Liver (tissue), 9 donors: ENCODE results near the gene P4HA1. TPM values are rescaled to one million over a fixed set of nuclear protein-coding genes. Genes with fewer than 3 reads are reported as not detected.

ENCODE experiments used
- DNase-seq: peaks from one replicate; pipeline ENCODE4 v3.0.0-alpha.2; 2017; ENCODE audit warnings: low spot score
- H3K27ac ChIP-seq, 2 donors: one replicate each; pipeline ENCODE4 v1.7.0; 2013; ENCODE audit warnings: inconsistent platforms in 2 of 2, low read length in 2 of 2, control low read depth in 1 of 2, low read depth in 1 of 2, mild to moderate bottlenecking in 1 of 2
- H3K27me3 ChIP-seq, 4 donors: one replicate each; pipeline versions ENCODE4 v1.6.1 to v1.7.0; 2013; ENCODE audit warnings: low read length in 3 of 4, inconsistent platforms in 1 of 4, mild to moderate bottlenecking in 1 of 4, moderate library complexity in 1 of 4; ENCODE audit not compliant: control insufficient read depth in 4 of 4, insufficient read depth in 4 of 4
- H3K36me3 ChIP-seq, 4 donors: one replicate each; pipeline versions ENCODE4 v1.6.1 to v1.7.0; 2013; ENCODE audit warnings: low read length in 3 of 4, mild to moderate bottlenecking in 3 of 4, low read depth in 1 of 4, moderate library complexity in 1 of 4; ENCODE audit not compliant: control insufficient read depth in 4 of 4, insufficient read depth in 3 of 4
- H3K4me1 ChIP-seq, 4 donors: one replicate each; pipeline versions ENCODE4 v1.6.1 to v1.7.0; 2013; ENCODE audit warnings: low read length in 3 of 4, mild to moderate bottlenecking in 3 of 4, moderate library complexity in 1 of 4; ENCODE audit not compliant: control insufficient read depth in 4 of 4, insufficient read depth in 4 of 4
- H3K4me3 ChIP-seq, 3 donors: one replicate each; pipeline versions ENCODE4 v1.6.1 to v1.7.0; 2013; ENCODE audit warnings: low read length in 3 of 3, control low read depth in 1 of 3, low read depth in 1 of 3, mild to moderate bottlenecking in 1 of 3
- H3K9ac ChIP-seq, 2 donors: one replicate each; pipeline ENCODE4 v1.7.0; 2013; ENCODE audit warnings: low read length in 2 of 2, mild to moderate bottlenecking in 2 of 2, moderate library complexity in 2 of 2, control low read depth in 1 of 2, low read depth in 1 of 2
- H3K9me3 ChIP-seq, 4 donors: one replicate each; pipeline versions ENCODE4 v1.6.1 to v1.7.0; 2013; ENCODE audit warnings: low read length in 3 of 4; ENCODE audit not compliant: control insufficient read depth in 4 of 4
- ATF3 ChIP-seq: IDR thresholded peaks from 2 replicates; pipeline ENCODE4 v1.6.1; 2016; ENCODE audit warnings: antibody characterized with exemption
- CTCF ChIP-seq: fragments of 150-350 bp; IDR thresholded peaks from 2 replicates; pipeline ENCODE4 v1.5.1; 2017; ENCODE audit warnings: improper control_type of control experiment, low read depth, low read length; ENCODE audit not compliant: missing input control
- EGR1 ChIP-seq, 2 donors: IDR thresholded peaks; 2 replicates each; pipeline ENCODE4 v1.6.1; 2016 to 2018; ENCODE audit warnings: antibody characterized with exemption in 2 of 2, low read depth in 2 of 2
- FOXA1 ChIP-seq: IDR thresholded peaks from 2 replicates; pipeline ENCODE4 v1.6.1; 2016; ENCODE audit warnings: antibody characterized with exemption
- FOXA2 ChIP-seq: IDR thresholded peaks from 2 replicates; pipeline ENCODE4 v1.6.1; 2016; ENCODE audit warnings: antibody characterized with exemption
- GABPA ChIP-seq, 2 donors: IDR thresholded peaks in 1 of 2; conservative IDR thresholded peaks in 1 of 2; 2 replicates each; pipeline ENCODE4 v1.6.1; 2016; ENCODE audit warnings: antibody characterized with exemption in 2 of 2, mild to moderate bottlenecking in 1 of 2, moderate library complexity in 1 of 2
- HNF4A ChIP-seq, 2 donors: conservative IDR thresholded peaks; 2 replicates each; pipeline ENCODE4 v1.6.1; 2016; ENCODE audit warnings: antibody characterized with exemption in 2 of 2, mild to moderate bottlenecking in 2 of 2
- HNF4G ChIP-seq: IDR thresholded peaks from 2 replicates; pipeline ENCODE4 v1.6.1; 2016; ENCODE audit warnings: antibody characterized with exemption
- JUND ChIP-seq, 2 donors: IDR thresholded peaks; 2 replicates each; pipeline ENCODE4 v1.6.1; 2016; ENCODE audit warnings: antibody characterized with exemption in 2 of 2
- MAX ChIP-seq: IDR thresholded peaks from 2 replicates; pipeline ENCODE4 v1.6.1; 2016; ENCODE audit warnings: antibody characterized with exemption
- NR2F2 ChIP-seq: IDR thresholded peaks from 2 replicates; pipeline ENCODE4 v1.6.1; 2016; ENCODE audit warnings: antibody characterized with exemption
- RAD21 ChIP-seq, 2 donors: IDR thresholded peaks; 2 replicates each; pipeline ENCODE4 v1.6.1; 2016; ENCODE audit warnings: antibody characterized with exemption in 2 of 2, mild to moderate bottlenecking in 2 of 2
- REST ChIP-seq: IDR thresholded peaks from 2 replicates; pipeline ENCODE4 v1.6.1; 2016; ENCODE audit warnings: antibody characterized with exemption, mild to moderate bottlenecking
- RXRA ChIP-seq, 2 donors: IDR thresholded peaks; 2 replicates each; pipeline ENCODE4 v1.6.1; 2017 to 2018; ENCODE audit warnings: antibody characterized with exemption in 2 of 2, mild to moderate bottlenecking in 1 of 2
- SP1 ChIP-seq: IDR thresholded peaks from 2 replicates; pipeline ENCODE4 v1.6.1; 2018; ENCODE audit warnings: antibody characterized with exemption, mild to moderate bottlenecking
- TAF1 ChIP-seq: conservative IDR thresholded peaks from 2 replicates; pipeline ENCODE4 v1.6.1; 2016; ENCODE audit warnings: antibody characterized with exemption, mild to moderate bottlenecking
- YY1 ChIP-seq: IDR thresholded peaks from 2 replicates; pipeline ENCODE4 v1.6.1; 2016; ENCODE audit warnings: antibody characterized with exemption, mild to moderate bottlenecking
- ZBTB33 ChIP-seq: IDR thresholded peaks from 2 replicates; pipeline ENCODE4 v1.6.1; 2016; ENCODE audit warnings: antibody characterized with exemption
- WGBS: extraction: QIAGEN DNeasy Blood & Tissue Kit; methylation state at CpG from one replicate; pipeline ENCODE4 v1.1.7; 2013; 5-methylcytosine and 5-hydroxymethylcytosine counted together
- polyA plus RNA-seq, 2 donors: library from polyadenylated mRNA; stranded (reverse) in 1 of 2; unstranded in 1 of 2; fragments of 200-250 nt in 1 of 2; fragments of >200 nt in 1 of 2; fragmentation: Nextera tagmentation in 1 of 2; extraction: Ambion mirVana in 1 of 2; gene quantifications; one replicate each; pipeline versions ENCODE4 v1.2.1 to v1.2.3, GENCODE V29; 2013 to 2015
- total RNA-seq, 2 donors: library from RNA; depleted of rRNA; stranded (reverse); fragments of >200 nt; gene quantifications; one replicate each; pipeline ENCODE4 v1.2.3, GENCODE V29; 2014
- donor health status: healthy.
- donor health status: healthy.
- donor health status: healthy.
- donor health status: healthy.
- donor health status: healthy.

The P4HA1 gene
- total and polyA plus RNA-seq, 4 donors: 6.1 to 63.7 (median 23.7) TPM

GRCh38 chr10:72980348-72980747 is 116.3 kb downstream of the P4HA1 start:
- Histone ChIP-seq H3K36me3 (no peaks in the 10 kb centered on the region), H3K4me1 (no peaks in the 10 kb centered on the region), H3K9ac (no peak overlapping the region), H3K27ac (no peak overlapping the region), H3K9me3 (peaks cover 0 to 25% (median 3%) of the 10 kb centered on the region in 4 donors), H3K4me3 (no peak overlapping the region), H3K27me3 (no peaks in the 10 kb centered on the region)
- TF ChIP-seq HNF4G (no peak), NR2F2 (no peak), HNF4A (conservative IDR thresholded peaks at IDR 0.05) (no peak), REST (no peak), RAD21 (IDR thresholded peaks at IDR 0.05) (no peak), YY1 (no peak), RXRA (IDR thresholded peaks at IDR 0.05) (no peak), FOXA2 (no peak), EGR1 (IDR thresholded peaks at IDR 0.05; ENCODE audit: low read depth in 2 of 2) (no peak), TAF1 (no peak), SP1 (no peak), GABPA (IDR thresholded peaks at IDR 0.05 in 1 of 2, conservative IDR thresholded peaks at IDR 0.05 in 1 of 2) (no peak), FOXA1 (no peak), CTCF (no peak), ZBTB33 (no peak), JUND (IDR thresholded peaks at IDR 0.05) (no peak), ATF3 (no peak)
- DNase-seq: no peak
- WGBS: 98% methylated on average over 2 of the region's 2 CpGs

- no peak for DNase-seq
- H3K27me3 ChIP-seq: no peaks in the 10 kb centered on the region
- no peak overlapping the region for H3K9ac ChIP-seq
- no peak overlapping the region for H3K27ac ChIP-seq
- H3K36me3 ChIP-seq: no peaks in the 10 kb centered on the region
- no peak overlapping the region for H3K4me3 ChIP-seq
- no peaks in the 10 kb centered on the region for H3K4me1 ChIP-seq
- H3K9me3 ChIP-seq: peaks cover 0 to 25% (median 3%) of the 10 kb centered on the region in 4 donors
- no peak for TF ChIP-seq TAF1
- no peak for TF ChIP-seq RAD21 (IDR thresholded peaks at IDR 0.05)
- no peak for TF ChIP-seq RXRA (IDR thresholded peaks at IDR 0.05)
- no peak for TF ChIP-seq JUND (IDR thresholded peaks at IDR 0.05)
- TF ChIP-seq YY1: no peak
- TF ChIP-seq EGR1 (IDR thresholded peaks at IDR 0.05; ENCODE audit: low read depth in 2 of 2): no peak
- TF ChIP-seq GABPA (IDR thresholded peaks at IDR 0.05 in 1 of 2, conservative IDR thresholded peaks at IDR 0.05 in 1 of 2): no peak
- TF ChIP-seq NR2F2: no peak
- no peak for TF ChIP-seq FOXA1
- no peak for TF ChIP-seq SP1
- no peak for TF ChIP-seq CTCF
- no peak for TF ChIP-seq ATF3
- no peak for TF ChIP-seq HNF4G
- no peak for TF ChIP-seq FOXA2
- no peak for TF ChIP-seq MAX
These were observed 117.0 kb downstream of the P4HA1 start for GRCh38 chr10:72979709-72980108.
